Esophagus muscularis mucosa (tissue), 4 donors: ENCODE measurements around the gene TRPM8. TPM values are rescaled to one million over a fixed set of nuclear protein-coding genes. Genes with fewer than 3 reads are reported as not detected.
A peak's percentile ranks its signal among the peaks of the same experiment; 100 is the strongest.

ENCODE experiments used
- DNase-seq: peaks from one replicate; pipeline ENCODE4 v3.0.0-alpha.2; 2017; ENCODE audit errors: extremely low spot score
- H3K27ac ChIP-seq, 4 donors: fragments of 200-600 bp; sonication (generic); replicated peaks in 1 of 4; 1 replicate in 3 of 4; 2 replicates in 1 of 4; pipeline ENCODE4 v1.5.1; 2016 to 2019; ENCODE audit warnings: mild to moderate bottlenecking in 1 of 4
- H3K27me3 ChIP-seq, 4 donors: fragments of 200-600 bp; sonication (generic); one replicate each; pipeline versions ENCODE4 v1.5.1 to v1.6.0; 2016 to 2019
- H3K36me3 ChIP-seq, 4 donors: fragments of 200-600 bp; sonication (generic); one replicate each; pipeline ENCODE4 v1.5.1; 2016 to 2019
- H3K4me1 ChIP-seq, 4 donors: fragments of 200-600 bp; sonication (generic); one replicate each; pipeline ENCODE4 v1.5.1; 2016 to 2019
- H3K4me3 ChIP-seq, 4 donors: fragments of 200-600 bp; sonication (generic); 1 replicate in 2 of 4; 2 replicates in 2 of 4; pipeline ENCODE4 v1.5.1; 2016 to 2019; ENCODE audit warnings: mild to moderate bottlenecking in 4 of 4, moderate library complexity in 1 of 4
- H3K9me3 ChIP-seq, 4 donors: fragments of 200-600 bp; sonication (generic); 1 replicate in 3 of 4; 2 replicates in 1 of 4; pipeline ENCODE4 v1.5.1; 2016 to 2019
- CTCF ChIP-seq, 3 experiments: fragments of 200-600 bp in 2 of 3; fragments of 450-650 bp in 1 of 3; sonication (generic) in 2 of 3; IDR thresholded peaks; one replicate each; pipeline ENCODE4 v1.5.1; 2017 to 2019; ENCODE audit warnings: antibody characterized with exemption in 3 of 3, mild to moderate bottlenecking in 2 of 3, moderate library complexity in 1 of 3
- EP300 ChIP-seq: sonication (generic); formaldehyde crosslinking; IDR thresholded peaks from one replicate; pipeline ENCODE4 v1.6.1; 2017; ENCODE audit warnings: antibody characterized with exemption
- POLR2A ChIP-seq: fragments of 450-650 bp; IDR thresholded peaks from one replicate; pipeline ENCODE4 v1.6.1; 2017; ENCODE audit warnings: antibody characterized with exemption, moderate library complexity, mild to moderate bottlenecking, low read depth
- POLR2AphosphoS5 ChIP-seq, 2 donors: sonication (generic); formaldehyde crosslinking; IDR thresholded peaks; one replicate each; pipeline ENCODE4 v1.6.1; 2017; ENCODE audit warnings: antibody characterized with exemption in 2 of 2
- WGBS: methylation state at CpG from one replicate; pipeline ENCODE4 v1.1.5; 2018; 5-methylcytosine and 5-hydroxymethylcytosine counted together
- intact Hi-C: fragments of 100-400 bp; cut with DNase I; formaldehyde crosslinking; loops from one replicate; pipeline ENCODE4 v1.15.1; 2023
- total RNA-seq, 4 donors: library from RNA; depleted of rRNA; stranded (reverse); fragments of >200 nt; gene quantifications; one replicate each; pipeline versions ENCODE4 v1.1.0 to v1.2.1, GENCODE V29; 2016

TRPM8 gene
- total RNA-seq, 4 donors from 2014 or later = not detected

GRCh38 chr2:234002281-234002680 is 85.1 kb downstream of the TRPM8 start:
- Histone ChIP-seq H3K27ac (no peak overlapping the region), H3K4me3 (no peak overlapping the region), H3K9me3 (no peaks in the 10 kb centered on the region), H3K4me1 (no peaks in the 10 kb centered on the region), H3K27me3 (peaks cover 0 to 40% (median 0%) of the 10 kb centered on the region in 4 donors), H3K36me3 (no peaks in the 10 kb centered on the region)
- 79% methylated on average over 4 of the region's 4 CpGs for WGBS
- TF ChIP-seq EP300 (no peak), CTCF (IDR thresholded peaks at IDR 0.05) (no peak), POLR2A (no peak), POLR2AphosphoS5 (IDR thresholded peaks at IDR 0.05) (no peak)
- peak; percentile 62 for DNase-seq
- intact Hi-C loops = no loop called here

GRCh38 chr2:234003972-234004617 is 86.9 kb downstream of the TRPM8 start:
- Histone ChIP-seq H3K4me3 (no peak overlapping the region), H3K9me3 (no peaks in the 10 kb centered on the region), H3K27ac (no peak overlapping the region), H3K36me3 (no peaks in the 10 kb centered on the region), H3K4me1 (no peaks in the 10 kb centered on the region), H3K27me3 (peaks cover 0 to 26% (median 0%) of the 10 kb centered on the region in 4 donors)
- TF ChIP-seq POLR2AphosphoS5 (IDR thresholded peaks at IDR 0.05) (no peak), POLR2A (no peak), EP300 (no peak), CTCF (IDR thresholded peaks at IDR 0.05) (no peak)
- WGBS = 44% methylated on average over 8 of the region's 8 CpGs
- intact Hi-C loops = no loop called here
- peak; percentile 34 for DNase-seq

GRCh38 chr2:234005126-234005525 is 88.0 kb downstream of the TRPM8 start:
- no peaks in the 10 kb centered on the region for H3K36me3 ChIP-seq
- 76% methylated on average over 2 of the region's 2 CpGs for WGBS
- H3K27ac ChIP-seq = no peak overlapping the region
- no peaks in the 10 kb centered on the region for H3K4me1 ChIP-seq
- DNase-seq = no peak
- H3K9me3 ChIP-seq = no peaks in the 10 kb centered on the region
- intact Hi-C loops = no loop called here
- H3K4me3 ChIP-seq = no peak overlapping the region
- TF ChIP-seq EP300 = no peak
- no peak for TF ChIP-seq POLR2A
- TF ChIP-seq POLR2AphosphoS5 (IDR thresholded peaks at IDR 0.05) = no peak
- H3K27me3 ChIP-seq = peaks cover 0 to 26% (median 0%) of the 10 kb centered on the region in 4 donors

- H3K27me3 ChIP-seq = peaks cover 0 to 24% (median 0%) of the 10 kb centered on the region in 4 donors
- H3K9me3 ChIP-seq = peaks cover 0 to 5% (median 3%) of the 10 kb centered on the region in 4 donors
- no peak for TF ChIP-seq EP300
- no peak for TF ChIP-seq POLR2A
- no peak for TF ChIP-seq CTCF (IDR thresholded peaks at IDR 0.05)
- no peak for TF ChIP-seq POLR2AphosphoS5 (IDR thresholded peaks at IDR 0.05)
- no peaks in the 10 kb centered on the region for H3K4me1 ChIP-seq
- no peak overlapping the region for H3K4me3 ChIP-seq
- intact Hi-C loops = no loop called here
- DNase-seq = no peak
- no peak overlapping the region for H3K27ac ChIP-seq
- no peaks in the 10 kb centered on the region for H3K36me3 ChIP-seq
- 72% methylated on average over 3 of the region's 3 CpGs for WGBS
Measured at GRCh38 chr2:234006501-234006900, 89.3 kb downstream of the TRPM8 start.

GRCh38 chr2:234014427-234014826 is 97.3 kb downstream of the TRPM8 start:
- Histone ChIP-seq H3K36me3 (no peaks in the 10 kb centered on the region), H3K4me3 (no peak overlapping the region), H3K4me1 (no peaks in the 10 kb centered on the region), H3K27me3 (peaks cover 0 to 13% (median 0%) of the 10 kb centered on the region in 4 donors), H3K27ac (no peak overlapping the region), H3K9me3 (peaks cover 0 to 7% (median 3%) of the 10 kb centered on the region in 4 donors)
- WGBS = 87% methylated on average over 1 of the region's 1 CpG
- intact Hi-C loops = no loop called here
- no peak for TF ChIP-seq EP300
- TF ChIP-seq CTCF (IDR thresholded peaks at IDR 0.05) = no peak
- TF ChIP-seq POLR2AphosphoS5 (IDR thresholded peaks at IDR 0.05) = no peak
- no peak for TF ChIP-seq POLR2A
- no peak for DNase-seq
